NCI-H187 treated with DMSO at 0.1 percent for 48 hours (cell line): ENCODE results near the gene ECE1.

ENCODE experiments used
- DNase-seq: peaks from one replicate; lab custom pipeline; 2025; lab: John Stamatoyannopoulos, UW

The ECE1 gene

DNA sequence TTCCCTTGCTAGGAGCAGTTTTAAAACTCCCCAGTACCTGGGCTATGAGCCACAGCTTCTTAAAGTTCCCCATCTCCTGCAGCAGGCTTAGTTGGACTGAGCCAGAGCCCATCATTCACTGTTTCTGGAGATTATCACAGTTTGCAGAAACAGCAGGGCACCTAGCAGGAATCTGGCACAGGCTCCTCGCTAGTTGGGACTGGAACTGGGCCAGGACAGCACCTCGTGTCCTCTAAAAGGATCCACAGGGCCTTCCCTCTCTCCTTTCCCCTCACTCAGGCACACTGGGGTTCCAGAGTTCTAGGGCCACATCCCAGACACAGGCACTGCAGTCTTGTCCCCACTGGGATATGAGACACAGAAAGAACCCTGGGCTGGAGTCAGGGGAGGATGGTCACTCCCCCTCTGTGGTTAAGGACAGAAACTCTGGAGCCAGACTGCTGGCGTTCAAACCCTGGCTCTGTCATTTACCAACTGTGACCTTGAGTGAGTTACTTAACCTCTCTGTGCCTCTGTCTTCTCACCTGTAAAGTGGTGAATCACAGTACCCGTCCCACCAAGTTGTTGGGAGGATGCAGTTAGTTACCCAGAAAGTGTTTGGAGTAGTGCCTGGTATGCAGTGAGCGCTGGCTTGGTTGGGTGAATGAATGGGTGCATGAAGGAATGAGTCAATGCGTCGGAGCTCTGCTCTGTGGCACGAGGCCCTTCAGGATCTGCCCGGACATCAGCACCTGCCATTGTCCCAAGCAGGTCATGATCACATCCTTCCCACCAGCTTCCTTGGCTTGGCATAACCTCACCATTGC is 18.8 kb upstream of the ECE1 start:
- DNase-seq, result no peak

DNA sequence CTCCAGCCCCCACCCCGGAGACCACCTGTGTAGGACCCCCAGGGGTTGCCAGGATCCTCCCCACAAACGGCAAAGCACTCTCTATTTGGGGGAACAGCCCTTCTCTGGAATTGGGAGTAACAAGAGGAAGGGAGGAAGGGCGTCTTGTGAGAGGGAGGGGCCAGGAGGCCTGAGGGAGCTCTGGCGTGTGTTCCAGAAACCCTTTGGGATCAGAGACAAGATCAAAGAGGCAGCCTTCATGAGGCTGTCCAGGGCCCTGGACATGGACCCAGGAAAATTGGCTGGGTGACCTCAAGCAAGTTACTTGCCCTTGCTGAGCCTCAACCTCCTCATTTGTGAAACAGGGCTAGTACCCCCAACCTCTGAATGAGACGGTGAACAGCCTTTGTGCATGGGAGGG is 18.1 kb upstream of the ECE1 start:
- DNase-seq, result no peak

DNA sequence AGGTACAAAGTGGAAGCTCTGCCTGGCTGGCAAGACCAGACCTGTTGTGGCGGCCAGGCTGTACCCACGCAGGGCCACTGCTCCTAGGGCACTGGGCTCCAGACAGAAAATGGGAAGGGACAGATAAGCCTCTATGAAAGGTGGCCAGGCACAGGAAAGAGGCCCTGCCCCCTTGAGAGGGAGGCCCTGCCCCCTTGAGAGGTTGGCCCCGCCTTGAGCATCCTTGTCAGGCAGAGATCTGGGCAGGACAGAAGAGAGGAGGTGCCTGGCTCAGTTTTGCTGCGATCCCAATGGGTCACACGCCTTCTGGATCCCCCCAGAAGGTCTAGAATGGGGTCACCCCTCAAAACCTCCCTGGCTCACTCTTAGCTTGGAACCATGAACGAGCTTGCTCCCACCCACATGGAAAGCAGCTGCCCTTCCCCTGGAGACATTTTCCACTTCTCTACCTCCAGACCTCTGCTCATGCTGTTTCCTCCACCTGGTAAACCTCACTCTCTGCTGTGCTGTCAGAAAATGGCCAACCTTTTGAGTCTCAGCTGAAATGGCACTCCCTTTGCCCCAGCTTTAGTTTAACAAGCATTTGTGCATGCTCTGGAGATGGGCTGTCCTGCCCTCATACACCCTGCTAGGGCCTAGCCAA is 17.5 kb upstream of the ECE1 start:
- DNase-seq, result no peak

DNA sequence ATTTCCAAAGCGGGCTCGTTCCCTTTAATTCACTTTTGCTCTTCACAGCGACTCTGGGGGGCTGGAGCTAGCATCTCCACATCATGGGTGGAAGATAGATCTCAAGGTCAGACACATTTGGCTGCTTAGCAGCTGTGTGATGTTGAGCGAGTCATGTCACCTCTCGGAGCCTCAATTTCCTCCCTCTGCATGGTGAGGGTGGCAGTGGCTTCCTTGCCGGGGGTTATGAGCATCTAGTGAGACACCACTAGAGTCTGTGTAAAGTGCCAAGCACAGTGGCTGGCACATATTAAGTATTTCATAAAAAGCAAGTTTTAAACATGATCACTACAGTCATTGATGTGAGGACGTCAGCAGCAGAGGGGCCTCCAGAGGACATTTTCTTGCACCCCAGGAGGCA is 16.9 kb upstream of the ECE1 start:
- no peak for DNase-seq

DNA sequence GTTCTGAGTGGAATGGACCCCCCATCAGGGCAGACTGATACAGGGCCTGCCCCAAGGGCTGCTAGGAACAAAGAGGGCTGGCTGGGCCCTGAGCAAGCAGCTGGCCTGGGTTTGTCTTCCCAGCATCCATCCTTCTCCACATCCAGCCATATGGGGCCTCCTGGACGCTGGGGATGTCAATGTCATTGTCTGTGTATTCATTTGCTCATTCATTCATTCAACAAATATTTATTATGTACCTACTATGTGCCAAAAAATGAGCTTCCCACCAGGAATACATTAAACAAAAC is 15.6 kb upstream of the ECE1 start:
- no peak for DNase-seq

DNA sequence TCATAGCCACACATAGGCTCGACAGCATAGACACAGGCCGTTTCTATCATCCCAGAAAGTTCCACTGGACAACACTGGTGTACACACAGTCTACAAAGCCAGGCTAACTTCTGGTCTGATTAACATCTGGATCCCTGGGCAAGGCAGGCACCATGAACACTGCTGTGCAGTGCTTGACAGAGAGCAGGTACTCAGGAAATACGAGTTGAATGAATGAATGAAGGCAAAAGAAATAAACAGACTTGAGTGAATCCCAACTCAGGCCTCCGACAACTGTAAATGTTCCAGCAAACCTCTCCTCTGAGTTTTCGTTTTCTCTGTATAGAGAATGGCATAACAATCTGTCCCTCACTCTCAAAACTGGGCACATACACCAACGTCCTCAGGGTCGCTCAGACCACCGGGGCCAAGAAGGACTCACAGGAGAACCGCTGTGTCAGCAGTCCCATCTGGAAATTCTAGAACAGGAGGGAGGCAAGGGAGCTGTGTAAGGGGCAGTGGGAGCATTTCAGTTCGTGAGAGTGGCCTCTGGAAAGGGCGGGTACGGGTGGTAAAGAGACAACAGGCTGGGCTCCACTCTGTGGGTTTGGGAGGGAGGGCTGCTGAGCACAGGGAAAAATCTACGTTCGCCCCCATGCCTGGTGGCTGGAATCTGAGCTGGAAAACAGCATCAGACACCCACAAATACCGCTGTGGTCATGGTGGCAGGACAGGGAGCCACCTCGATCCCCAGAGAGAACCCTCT is 15.1 kb upstream of the ECE1 start:
- DNase-seq, result no peak

GRCh38 chr1:21304488-21304887 is 14.2 kb upstream of the ECE1 start:
- no peak for DNase-seq

- DNase-seq, result no peak
These were observed 12.8 kb upstream of the ECE1 start for GRCh38 chr1:21302747-21303715.

GRCh38 chr1:21301794-21302440 is 11.7 kb upstream of the ECE1 start:
- DNase-seq, result no peak

DNA sequence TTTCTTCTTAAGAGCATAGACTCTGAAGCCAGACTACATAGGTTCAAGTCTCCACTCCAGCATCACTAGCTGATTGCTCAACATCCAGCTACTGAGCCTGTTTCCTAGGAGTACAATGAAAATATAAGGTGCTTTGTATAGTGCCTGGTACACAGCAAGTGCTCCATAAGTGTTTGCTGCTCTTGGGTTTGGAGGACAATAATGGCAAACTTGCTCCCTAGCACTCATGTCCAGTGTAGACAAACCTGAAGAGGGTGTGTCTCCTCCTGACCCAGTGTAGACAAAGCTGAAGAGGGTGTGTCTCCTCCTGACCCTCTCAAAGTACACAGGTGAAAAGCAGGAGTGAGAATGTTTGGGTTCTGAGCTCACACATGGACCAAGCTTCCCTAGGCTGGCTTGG is 10.5 kb upstream of the ECE1 start:
- no peak for DNase-seq

GRCh38 chr1:21299780-21300395 is 9.6 kb upstream of the ECE1 start:
- no peak for DNase-seq

GRCh38 chr1:21298981-21299391 is 8.7 kb upstream of the ECE1 start:
- no peak for DNase-seq

- no peak for DNase-seq
These were observed 7.7 kb upstream of the ECE1 start for GRCh38 chr1:21297975-21298374.

- no peak for DNase-seq
These were observed 6.5 kb upstream of the ECE1 start for GRCh38 chr1:21296509-21297354.

GRCh38 chr1:21295545-21295944 is 5.3 kb upstream of the ECE1 start:
- no peak for DNase-seq

DNA sequence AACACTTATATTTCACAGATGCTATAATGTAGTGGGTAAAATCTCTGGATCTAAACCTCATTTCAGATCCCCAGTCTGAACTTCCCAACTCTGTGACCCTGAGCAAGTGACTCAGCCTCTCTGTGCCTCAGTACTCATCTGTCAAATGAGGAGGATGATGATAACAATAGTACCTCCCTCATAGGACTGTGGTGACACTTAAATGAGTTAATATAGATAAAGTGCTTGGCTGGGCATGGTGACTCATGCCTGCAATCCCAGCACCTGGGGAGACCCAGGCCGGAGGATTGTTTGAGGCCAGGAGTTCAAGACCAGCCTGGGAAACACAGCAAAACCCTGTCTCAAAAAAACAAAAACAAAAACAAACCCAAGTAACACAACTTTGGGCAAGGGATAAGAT is 4.7 kb upstream of the ECE1 start:
- DNase-seq, result no peak

GRCh38 chr1:21294266-21294989 is 4.2 kb upstream of the ECE1 start:
- DNase-seq, result no peak

DNA sequence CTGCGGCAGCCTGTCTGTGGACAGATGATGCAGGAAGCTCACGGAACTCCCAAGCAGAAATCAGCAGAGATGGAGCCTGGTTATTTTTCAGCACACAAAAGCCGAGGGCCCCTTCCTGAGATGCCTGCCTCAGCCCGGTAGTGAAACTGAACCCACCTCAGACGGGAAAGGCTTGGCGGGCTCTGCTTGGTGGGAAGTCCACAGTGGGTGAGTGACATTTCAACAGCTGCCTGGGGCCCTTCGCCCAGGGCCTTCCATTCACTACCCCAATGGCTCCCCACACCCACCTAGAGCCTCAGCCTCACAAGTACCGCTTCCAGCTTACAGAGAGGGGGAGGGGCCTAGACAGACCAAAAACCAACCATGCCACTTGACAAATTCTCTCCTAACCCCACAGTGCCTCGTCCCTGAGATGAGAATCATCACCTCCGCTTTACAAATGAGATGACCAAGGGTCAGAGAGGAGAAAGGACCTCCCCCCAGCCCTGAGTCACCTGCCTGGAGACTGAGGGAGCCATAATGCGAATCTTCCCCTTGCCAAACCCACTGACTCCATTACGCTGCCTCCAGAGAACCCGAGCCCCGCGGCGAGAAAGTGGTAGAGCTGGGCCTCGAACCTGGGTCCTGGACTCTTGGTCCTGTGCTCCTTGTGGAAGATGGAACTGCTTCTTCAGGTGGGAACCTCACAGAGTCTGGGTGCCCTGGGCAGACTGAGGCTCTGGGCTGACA is 3.4 kb upstream of the ECE1 start:
- DNase-seq, result no peak

DNA sequence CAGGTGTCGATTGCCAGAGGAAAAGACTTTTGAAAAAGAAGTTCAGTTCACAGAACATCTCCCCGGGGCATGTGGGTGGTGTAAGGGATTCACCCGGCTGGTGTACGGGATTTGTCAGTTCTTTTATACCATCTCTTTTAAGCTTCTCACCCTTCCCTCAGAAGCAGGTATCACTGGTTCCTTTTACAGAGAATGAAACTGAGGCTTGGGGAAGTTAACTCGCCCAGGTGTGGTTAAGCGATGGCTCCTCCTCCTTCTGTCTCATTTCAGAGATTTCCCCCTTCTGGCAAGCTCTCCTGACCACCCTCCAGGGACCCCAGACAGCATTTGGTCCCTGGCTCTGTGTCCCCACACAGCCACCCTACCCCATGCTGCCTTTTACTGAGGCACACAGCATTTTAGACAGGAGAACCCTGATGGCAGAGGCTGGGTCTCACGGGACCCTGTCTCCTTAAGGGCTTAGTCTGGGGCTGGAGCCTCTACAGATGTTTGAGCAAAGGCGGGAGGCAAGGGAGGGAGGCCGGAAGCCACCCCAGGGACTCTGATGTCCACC is 2.8 kb upstream of the ECE1 start:
- DNase-seq, result no peak
